HCT116 (cell line): ENCODE data around the gene MTMR12. TPM values are rescaled to one million over a fixed set of nuclear protein-coding genes. Genes with fewer than 3 reads are reported as not detected.

ENCODE experiments used
- ATAC-seq: fragments of 200-7000 bp; cut with Tn5 transposase; 2 replicates; pipeline ENCODE4 v1.9.1; 2020; ENCODE audit warnings: mild to moderate bottlenecking, moderate library complexity
- BruUV-seq: library from RNA; stranded (reverse); fragments of 400-500 nt; replicated peaks from 2 replicates; lab custom pipeline; 2021; lab: Mats Ljungman, UMichigan
- CTCF ChIA-PET: fragments of 300-600 bp; sonication (Branson Sonifier 250); formaldehyde crosslinking; loops from one replicate; lab custom pipeline; 2021; ENCODE audit warnings: antibody characterized with exemption; lab: Charles Lee
- POLR2A ChIA-PET: fragments of 300-600, 350-600 bp; sonication (Branson Sonifier 250); formaldehyde crosslinking; loops from one replicate; lab custom pipeline; 2021; ENCODE audit warnings: antibody characterized with exemption; lab: Charles Lee
- RAD21 ChIA-PET, 2 experiments: fragments of 300-600 bp; sonication (Branson Sonifier 250); formaldehyde crosslinking; loops; one replicate each; lab custom pipeline; 2023; ENCODE audit warnings: low total read pairs in 2 of 2; ENCODE audit not compliant: uncharacterized antibody in 2 of 2, unreplicated experiment in 2 of 2, low non-redundant PET in 1 of 2; lab: Charles Lee
- DNase-seq: peaks from one replicate; pipeline ENCODE4 v3.0.0-alpha.2; 2010; ENCODE audit warnings: low read depth, low spot score
- H2AFZ ChIP-seq: fragments of 200-600 bp; shearing (Covaris generic), sonication (generic); 2 replicates; pipeline ENCODE4 v1.6.1; 2017; ENCODE audit warnings: low read depth, mixed run types, mixed read lengths, antibody characterized with exemption, low read length; ENCODE audit not compliant: poor library complexity, severe bottlenecking
- H3K27ac ChIP-seq: 2 replicates; pipeline ENCODE4 v1.5.1; 2012; ENCODE audit warnings: low read depth, low read length
- H3K27me3 ChIP-seq: fragments of 200-600 bp; sonication (generic); 2 replicates; pipeline ENCODE4 v1.6.1; 2016; ENCODE audit warnings: mixed run types, low read length, mixed read lengths; ENCODE audit not compliant: insufficient read depth
- H3K36me3 ChIP-seq, 2 experiments: fragments of 200-500 bp in 1 of 2; fragments of 200-600 bp in 1 of 2; sonication (Bioruptor generic) in 1 of 2; sonication (generic) in 1 of 2; 2 replicates each; pipeline versions ENCODE4 v1.5.1 to v1.6.1; 2014 to 2016; ENCODE audit warnings: low read length in 2 of 2, inconsistent platforms in 1 of 2, mixed read lengths in 1 of 2, mixed run types in 1 of 2; ENCODE audit not compliant: insufficient read depth in 2 of 2, control insufficient read depth in 1 of 2
- H3K4me1 ChIP-seq, 2 experiments: fragments of 200-600 bp in 1 of 2; sonication (generic) in 1 of 2; 2 replicates each; pipeline versions ENCODE4 v1.5.1 to v1.6.1; 2012 to 2017; ENCODE audit warnings: low read length in 2 of 2, inconsistent platforms in 1 of 2, mild to moderate bottlenecking in 1 of 2, mixed read lengths in 1 of 2, mixed run types in 1 of 2, moderate library complexity in 1 of 2; ENCODE audit not compliant: insufficient read depth in 2 of 2, control insufficient read depth in 1 of 2
- H3K4me2 ChIP-seq: fragments of 200-600 bp; sonication (generic); 2 replicates; pipeline ENCODE4 v1.6.1; 2017; ENCODE audit warnings: mixed run types, low read length, mixed read lengths
- H3K4me3 ChIP-seq, 2 experiments: fragments of 200-600 bp in 1 of 2; sonication (generic) in 1 of 2; replicated peaks in 1 of 2; 2 replicates each; pipeline ENCODE4 v1.5.1; 2011 to 2016; ENCODE audit warnings: low read length in 2 of 2, control low read depth in 1 of 2, low read depth in 1 of 2, mild to moderate bottlenecking in 1 of 2, mixed read lengths in 1 of 2, mixed run types in 1 of 2
- H3K79me2 ChIP-seq: fragments of 200-600 bp; sonication (generic); 2 replicates; pipeline ENCODE4 v1.6.1; 2017; ENCODE audit warnings: mild to moderate bottlenecking, mixed run types, low read length, moderate library complexity, mixed read lengths; ENCODE audit not compliant: insufficient read depth
- H3K9ac ChIP-seq: fragments of 200-600 bp; sonication (generic); 2 replicates; pipeline ENCODE4 v1.6.1; 2016; ENCODE audit warnings: low read length, mixed read lengths
- H3K9me2 ChIP-seq: fragments of 200-600 bp; sonication (generic), shearing (Covaris generic); 2 replicates; pipeline ENCODE4 v1.6.1; 2017; ENCODE audit warnings: mixed run types, mild to moderate bottlenecking, moderate library complexity; ENCODE audit not compliant: insufficient read depth
- H3K9me3 ChIP-seq, 2 experiments: fragments of 200-500 bp in 1 of 2; fragments of 200-600 bp in 1 of 2; sonication (Bioruptor generic) in 1 of 2; sonication (generic) in 1 of 2; 2 replicates each; pipeline ENCODE4 v1.6.1; 2014 to 2017; ENCODE audit warnings: low read length in 2 of 2, mixed read lengths in 2 of 2, inconsistent platforms in 1 of 2, low read depth in 1 of 2, mild to moderate bottlenecking in 1 of 2, mixed run types in 1 of 2, moderate library complexity in 1 of 2; ENCODE audit not compliant: control insufficient read depth in 1 of 2, insufficient read depth in 1 of 2
- H4K20me1 ChIP-seq: fragments of 200-600 bp; sonication (generic), shearing (Covaris generic); 2 replicates; pipeline ENCODE4 v1.6.1; 2017; ENCODE audit warnings: mixed run types, mild to moderate bottlenecking, moderate library complexity; ENCODE audit not compliant: insufficient read depth
- EZH2phosphoT487 ChIP-seq: fragments of 200-600 bp; IDR thresholded peaks from 2 replicates; pipeline ENCODE4 v1.6.1; 2018; ENCODE audit warnings: antibody characterized with exemption, borderline replicate concordance
- POLR2A ChIP-seq: IDR thresholded peaks from 2 replicates; pipeline ENCODE4 v1.7.0; 2011; ENCODE audit warnings: borderline replicate concordance; ENCODE audit not compliant: insufficient read depth, insufficient read length; ENCODE audit errors: extremely low read depth
- RAD21 ChIP-seq: IDR thresholded peaks from 2 replicates; pipeline ENCODE4 v1.6.1; 2012; ENCODE audit warnings: low read depth, mild to moderate bottlenecking
- ZNF274 ChIP-seq: fragments of 200-500 bp; sonication (Bioruptor generic); IDR thresholded peaks from 2 replicates; pipeline ENCODE4 v1.6.1; 2014; ENCODE audit warnings: mild to moderate bottlenecking, low read depth, low read length, inconsistent platforms
- intact Hi-C: fragments of 100-400 bp; cut with micrococcal nuclease; formaldehyde crosslinking; loops from 2 replicates; pipeline ENCODE4 v1.10.0; 2022
- total RNA-seq: library from RNA; stranded (reverse); gene quantifications from one replicate; pipeline ENCODE4 v1.2.1, GENCODE V29; 2021; ENCODE audit not compliant: unreplicated experiment
- TF ChIP-seq, protein P1 (sequence below): IDR thresholded peaks from 2 replicates; pipeline ENCODE4 v1.6.1; 2012; ENCODE audit warnings: low read depth
- TF ChIP-seq, protein P2 (sequence below): IDR thresholded peaks from 2 replicates; pipeline ENCODE4 v1.6.1; 2012

Gene MTMR12
- total RNA-seq, 1 experiment from 2014 or later: 27.3 TPM

DNA sequence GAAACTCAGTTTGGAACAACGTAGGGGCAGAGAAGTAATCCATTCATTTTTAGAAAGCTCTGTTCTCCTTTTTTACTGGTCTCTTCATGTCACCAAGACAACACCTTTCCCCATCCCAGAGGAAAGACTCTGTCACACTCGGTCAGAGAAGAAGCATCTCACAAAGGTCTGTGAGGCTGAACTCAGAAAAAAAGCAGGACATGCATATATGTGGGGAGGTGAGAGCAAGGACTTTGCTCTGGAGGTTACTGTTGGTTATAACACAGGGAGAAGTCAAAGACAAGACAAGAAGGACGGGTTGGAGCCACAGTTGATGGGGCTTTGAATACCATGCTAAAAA, 19.2 kb upstream of the MTMR12 start (continued):
- TF ChIP-seq, protein P1, sequence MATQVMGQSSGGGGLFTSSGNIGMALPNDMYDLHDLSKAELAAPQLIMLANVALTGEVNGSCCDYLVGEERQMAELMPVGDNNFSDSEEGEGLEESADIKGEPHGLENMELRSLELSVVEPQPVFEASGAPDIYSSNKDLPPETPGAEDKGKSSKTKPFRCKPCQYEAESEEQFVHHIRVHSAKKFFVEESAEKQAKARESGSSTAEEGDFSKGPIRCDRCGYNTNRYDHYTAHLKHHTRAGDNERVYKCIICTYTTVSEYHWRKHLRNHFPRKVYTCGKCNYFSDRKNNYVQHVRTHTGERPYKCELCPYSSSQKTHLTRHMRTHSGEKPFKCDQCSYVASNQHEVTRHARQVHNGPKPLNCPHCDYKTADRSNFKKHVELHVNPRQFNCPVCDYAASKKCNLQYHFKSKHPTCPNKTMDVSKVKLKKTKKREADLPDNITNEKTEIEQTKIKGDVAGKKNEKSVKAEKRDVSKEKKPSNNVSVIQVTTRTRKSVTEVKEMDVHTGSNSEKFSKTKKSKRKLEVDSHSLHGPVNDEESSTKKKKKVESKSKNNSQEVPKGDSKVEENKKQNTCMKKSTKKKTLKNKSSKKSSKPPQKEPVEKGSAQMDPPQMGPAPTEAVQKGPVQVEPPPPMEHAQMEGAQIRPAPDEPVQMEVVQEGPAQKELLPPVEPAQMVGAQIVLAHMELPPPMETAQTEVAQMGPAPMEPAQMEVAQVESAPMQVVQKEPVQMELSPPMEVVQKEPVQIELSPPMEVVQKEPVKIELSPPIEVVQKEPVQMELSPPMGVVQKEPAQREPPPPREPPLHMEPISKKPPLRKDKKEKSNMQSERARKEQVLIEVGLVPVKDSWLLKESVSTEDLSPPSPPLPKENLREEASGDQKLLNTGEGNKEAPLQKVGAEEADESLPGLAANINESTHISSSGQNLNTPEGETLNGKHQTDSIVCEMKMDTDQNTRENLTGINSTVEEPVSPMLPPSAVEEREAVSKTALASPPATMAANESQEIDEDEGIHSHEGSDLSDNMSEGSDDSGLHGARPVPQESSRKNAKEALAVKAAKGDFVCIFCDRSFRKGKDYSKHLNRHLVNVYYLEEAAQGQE: no peak
- TF ChIP-seq, protein P2, sequence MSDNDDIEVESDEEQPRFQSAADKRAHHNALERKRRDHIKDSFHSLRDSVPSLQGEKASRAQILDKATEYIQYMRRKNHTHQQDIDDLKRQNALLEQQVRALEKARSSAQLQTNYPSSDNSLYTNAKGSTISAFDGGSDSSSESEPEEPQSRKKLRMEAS: no peak
- no peak for TF ChIP-seq EZH2phosphoT487
- no peak for TF ChIP-seq RAD21

DNA sequence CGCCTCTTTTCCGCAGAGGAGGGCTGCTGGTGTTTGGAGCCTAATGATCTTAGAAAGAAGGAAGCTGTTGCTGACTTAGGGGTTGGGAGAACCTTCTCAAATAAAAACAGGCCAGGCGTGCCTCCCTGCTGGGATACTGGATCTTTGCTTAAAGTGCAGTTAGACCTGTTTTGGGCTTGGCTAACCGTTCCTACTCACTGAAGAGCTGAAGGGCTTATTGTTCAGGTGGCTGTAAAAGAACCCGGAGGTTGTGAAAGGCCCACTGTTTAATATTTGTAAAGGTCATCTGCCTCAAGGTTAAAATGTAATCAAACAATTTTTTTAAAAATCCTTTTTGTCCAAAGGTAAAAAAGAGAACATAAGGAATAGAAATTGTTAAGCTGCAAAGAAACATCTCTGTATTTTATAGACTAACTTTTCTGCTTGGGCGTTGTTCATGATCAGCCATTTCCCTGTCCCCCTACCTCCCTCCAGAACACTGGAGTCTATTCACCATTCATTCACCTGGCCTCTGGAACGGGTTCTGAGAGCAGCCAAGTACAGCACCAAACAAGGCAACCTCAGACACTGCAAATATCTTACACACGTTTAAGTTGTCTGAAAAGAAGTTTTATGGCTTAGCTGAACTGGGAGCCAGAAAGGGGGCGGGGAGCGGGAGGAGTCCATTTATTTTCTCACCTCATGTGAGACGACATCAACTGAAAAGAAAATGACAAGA, 18.6 kb upstream of the MTMR12 start:
- no peaks in the 10 kb centered on the region for H3K79me2 ChIP-seq
- intact Hi-C loops: no loop called here
- H3K4me2 ChIP-seq: no peak overlapping the region
- H4K20me1 ChIP-seq: no peaks in the 10 kb centered on the region
- ChIA-PET POLR2A (no interaction called here), CTCF (interaction anchor here (0.6 kb wide), 1 partner anchor 246 kb away, joined by 3 read pairs; no protein-coding TSS in a partner anchor), RAD21 (no interaction called here)
- H3K9me3 ChIP-seq: no peaks in the 10 kb centered on the region
- H3K9ac ChIP-seq: no peak overlapping the region
- H3K4me3 ChIP-seq: no peak overlapping the region
- H3K4me1 ChIP-seq: peaks cover 4 to 11% of the 10 kb centered on the region in 2 experiments
- no peak overlapping the region for H3K27ac ChIP-seq
- no peak overlapping the region for H2AFZ ChIP-seq
- no peaks in the 10 kb centered on the region for H3K27me3 ChIP-seq
- TF ChIP-seq, protein P1: no peak
- TF ChIP-seq POLR2A (no peak), ZNF274 (no peak), RAD21 (no peak), EZH2phosphoT487 (no peak)
- ATAC-seq: no peak
- no peaks in the 10 kb centered on the region for H3K9me2 ChIP-seq
- no peaks in the 10 kb centered on the region for H3K36me3 ChIP-seq
- DNase-seq: no peak
- BruUV-seq: no TSS peak
